Body of pancreas (tissue), 4 donors: Measurements from ENCODE around the gene SLC2A2. TPM values are rescaled to one million over a fixed set of nuclear protein-coding genes. Genes with fewer than 3 reads are reported as not detected.

Source experiments
- ATAC-seq: fragments of 150-250 bp; one replicate; pipeline ENCODE4 v1.9.1; 2016
- DNase-seq, 4 donors: peaks; one replicate each; pipeline ENCODE4 v3.0.0-alpha.2; 2019
- H3K27ac ChIP-seq, 4 donors: fragments of 200-600 bp; sonication (generic); 1 replicate in 3 of 4; 2 replicates in 1 of 4; pipeline versions ENCODE4 v1.5.1 to v1.6.1; 2016 to 2019; ENCODE audit warnings: mild to moderate bottlenecking in 1 of 4, mixed read lengths in 1 of 4, moderate library complexity in 1 of 4
- H3K27me3 ChIP-seq, 2 donors: fragments of 200-600 bp; sonication (generic); one replicate each; pipeline ENCODE4 v1.6.0; 2016; ENCODE audit warnings: mild to moderate bottlenecking in 1 of 2
- H3K36me3 ChIP-seq, 2 donors: fragments of 200-600 bp; sonication (generic); replicated peaks in 1 of 2; 2 replicates each; pipeline ENCODE4 v1.5.1; 2016; ENCODE audit warnings: low read depth in 2 of 2; ENCODE audit not compliant: insufficient read depth in 1 of 2
- H3K4me1 ChIP-seq: fragments of 200-600 bp; sonication (generic); one replicate; pipeline ENCODE4 v1.6.0; 2016
- H3K4me3 ChIP-seq, 2 donors: fragments of 200-600 bp; sonication (generic); 1 replicate in 1 of 2; 2 replicates in 1 of 2; pipeline ENCODE4 v1.5.1; 2016 to 2019
- H3K9me3 ChIP-seq, 3 donors: fragments of 200-600 bp; sonication (generic); 1 replicate in 2 of 3; 2 replicates in 1 of 3; pipeline ENCODE4 v1.5.1; 2016
- POLR2A ChIP-seq, 3 donors: fragments of 450-650 bp; IDR thresholded peaks; one replicate each; pipeline ENCODE4 v1.6.1; 2016; ENCODE audit warnings: antibody characterized with exemption in 3 of 3, mild to moderate bottlenecking in 2 of 3
- WGBS, 2 donors: methylation state at CpG; one replicate each; pipeline ENCODE4 v1.1.5; 2017; 5-methylcytosine and 5-hydroxymethylcytosine counted together
- intact Hi-C: fragments of 100-400 bp; cut with DNase I; formaldehyde crosslinking; loops from one replicate; pipeline ENCODE4 v1.15.1; 2023
- total RNA-seq, 2 donors: library from RNA; depleted of rRNA; stranded (reverse); fragments of >200 nt; gene quantifications; one replicate each; pipeline ENCODE4 v1.1.0, GENCODE V29; 2016
- TF ChIP-seq, protein P1 (sequence below), 7 experiments: fragments of 450-650 bp in 4 of 7; fragments of 200-600 bp in 3 of 7; sonication (generic) in 3 of 7; IDR thresholded peaks; one replicate each; pipeline ENCODE4 v1.5.1; 2016 to 2019; ENCODE audit warnings: antibody characterized with exemption in 7 of 7

Gene SLC2A2
- 1 to 10 TPM; 2.9 to 8.2 TPM for total RNA-seq

DNA sequence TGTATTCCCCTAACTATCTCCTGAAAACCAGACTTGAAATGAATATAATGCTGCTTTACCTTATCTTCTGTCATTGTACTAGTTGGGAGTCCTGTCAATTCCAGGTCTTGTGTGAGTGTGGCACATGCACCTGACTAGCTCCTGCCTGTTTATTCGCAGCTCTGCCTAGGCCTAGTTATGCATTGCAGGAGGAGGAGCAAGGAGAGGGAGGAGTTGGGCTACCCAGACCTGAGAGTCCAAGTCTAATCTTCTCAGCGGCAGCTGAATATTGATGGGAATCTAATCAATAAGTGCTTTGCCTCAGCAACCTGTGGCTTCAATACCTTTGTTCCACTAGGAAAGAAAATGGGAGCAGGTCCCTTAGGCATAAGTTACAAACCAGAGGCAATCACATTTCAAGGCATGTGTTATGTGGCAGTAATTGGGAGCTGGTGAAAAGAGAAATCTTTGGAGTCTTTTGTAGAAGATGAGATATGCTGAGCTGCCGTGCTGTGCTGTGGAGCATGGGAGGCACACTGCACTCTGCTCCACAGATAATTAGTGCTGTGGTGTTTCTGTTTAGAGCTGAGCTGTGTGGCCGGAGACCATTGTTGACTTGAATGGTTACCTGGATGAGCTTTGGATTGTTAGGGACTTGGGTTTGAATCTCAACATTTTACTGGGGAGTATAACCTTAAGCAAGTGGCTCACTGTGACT, at the start of gene SLC2A2:
TSS of gene SLC2A2 (minus strand) at position 124 of the 697 bp plus-strand sequence. CDS start at position 74, 50 bp downstream.
- H3K4me3 ChIP-seq, result no peak within 1 kb of the TSS
- intact Hi-C loops, result no loop called here
- H3K4me1 ChIP-seq, result peaks cover 37% of the 10 kb centered on the region
- no peak for TF ChIP-seq POLR2A (IDR thresholded peaks at IDR 0.05)
- TF ChIP-seq, protein P1, sequence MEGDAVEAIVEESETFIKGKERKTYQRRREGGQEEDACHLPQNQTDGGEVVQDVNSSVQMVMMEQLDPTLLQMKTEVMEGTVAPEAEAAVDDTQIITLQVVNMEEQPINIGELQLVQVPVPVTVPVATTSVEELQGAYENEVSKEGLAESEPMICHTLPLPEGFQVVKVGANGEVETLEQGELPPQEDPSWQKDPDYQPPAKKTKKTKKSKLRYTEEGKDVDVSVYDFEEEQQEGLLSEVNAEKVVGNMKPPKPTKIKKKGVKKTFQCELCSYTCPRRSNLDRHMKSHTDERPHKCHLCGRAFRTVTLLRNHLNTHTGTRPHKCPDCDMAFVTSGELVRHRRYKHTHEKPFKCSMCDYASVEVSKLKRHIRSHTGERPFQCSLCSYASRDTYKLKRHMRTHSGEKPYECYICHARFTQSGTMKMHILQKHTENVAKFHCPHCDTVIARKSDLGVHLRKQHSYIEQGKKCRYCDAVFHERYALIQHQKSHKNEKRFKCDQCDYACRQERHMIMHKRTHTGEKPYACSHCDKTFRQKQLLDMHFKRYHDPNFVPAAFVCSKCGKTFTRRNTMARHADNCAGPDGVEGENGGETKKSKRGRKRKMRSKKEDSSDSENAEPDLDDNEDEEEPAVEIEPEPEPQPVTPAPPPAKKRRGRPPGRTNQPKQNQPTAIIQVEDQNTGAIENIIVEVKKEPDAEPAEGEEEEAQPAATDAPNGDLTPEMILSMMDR (IDR thresholded peaks at IDR 0.05), result no peak
- 52 to 59% methylated on average over 4 of the region's 4 CpGs for WGBS, 2 donors
- peak within 1 kb of the TSS in 2 of 4 donors; percentile 16 to 54 for H3K27ac ChIP-seq
- H3K36me3 ChIP-seq, result no peaks in the 10 kb centered on the region
- ATAC-seq (no peak), DNase-seq (peak in 2 of 4 donors; percentile 25 to 30)
- H3K27me3 ChIP-seq, result no peaks in the 10 kb centered on the region
- no peaks in the 10 kb centered on the region for H3K9me3 ChIP-seq

DNA sequence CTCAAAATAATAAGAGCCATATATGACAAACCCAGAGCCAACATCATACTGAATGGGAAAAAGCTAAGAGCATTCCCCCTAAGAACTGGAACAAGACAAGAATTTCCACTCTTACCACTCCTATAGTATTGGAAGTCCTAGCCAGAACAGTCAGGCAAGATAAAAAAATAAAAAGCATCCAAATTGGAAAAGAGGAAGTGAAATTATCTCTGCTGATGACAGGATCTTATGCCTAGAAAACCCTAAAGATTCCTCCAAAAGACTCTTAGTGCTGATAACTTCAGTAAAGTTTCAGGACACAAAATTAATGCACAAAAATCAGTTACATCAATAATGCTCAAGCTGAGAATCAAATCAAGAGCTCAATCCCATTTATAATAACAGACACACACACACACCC, 45.9 kb upstream of the SLC2A2 start:
- Histone ChIP-seq H3K27me3 (no peaks in the 10 kb centered on the region), H3K27ac (no peak overlapping the region), H3K4me1 (no peaks in the 10 kb centered on the region), H3K36me3 (no peaks in the 10 kb centered on the region), H3K9me3 (no peaks in the 10 kb centered on the region), H3K4me3 (no peak overlapping the region)
- intact Hi-C loops, result no loop called here
- DNase-seq (no peak), ATAC-seq (no peak)
- TF ChIP-seq, protein P1 (IDR thresholded peaks at IDR 0.05), result no peak
- TF ChIP-seq POLR2A (IDR thresholded peaks at IDR 0.05), result no peak

DNA sequence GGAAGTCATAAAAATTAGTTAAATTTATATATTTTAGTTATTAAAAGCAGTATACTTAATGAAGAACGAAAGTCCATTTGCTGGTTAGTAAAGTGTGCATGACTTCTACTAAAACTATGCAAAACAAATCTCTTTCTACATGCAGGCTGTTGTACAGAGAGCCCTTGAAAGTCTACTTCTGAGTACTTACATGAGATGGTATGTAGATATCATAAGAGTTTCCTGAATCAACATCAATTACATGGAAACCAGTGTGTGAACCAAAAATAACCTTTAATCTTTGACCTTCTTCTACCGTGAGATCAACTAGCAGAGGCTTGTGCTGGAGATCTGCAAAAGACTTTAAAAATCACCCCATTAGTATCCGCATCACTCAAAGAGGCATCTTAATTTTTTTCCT, 42.1 kb upstream of the SLC2A2 start:
- no peaks in the 10 kb centered on the region for H3K27me3 ChIP-seq
- intact Hi-C loops, result no loop called here
- no peak overlapping the region for H3K4me3 ChIP-seq
- H3K9me3 ChIP-seq, result no peaks in the 10 kb centered on the region
- ATAC-seq (no peak), DNase-seq (no peak)
- 69 to 75% methylated on average over 3 of the region's 3 CpGs for WGBS, 2 donors
- H3K36me3 ChIP-seq, result no peaks in the 10 kb centered on the region
- H3K4me1 ChIP-seq, result no peaks in the 10 kb centered on the region
- TF ChIP-seq, protein P1 (IDR thresholded peaks at IDR 0.05), result no peak
- TF ChIP-seq POLR2A (IDR thresholded peaks at IDR 0.05), result no peak
- H3K27ac ChIP-seq, result no peak overlapping the region

DNA sequence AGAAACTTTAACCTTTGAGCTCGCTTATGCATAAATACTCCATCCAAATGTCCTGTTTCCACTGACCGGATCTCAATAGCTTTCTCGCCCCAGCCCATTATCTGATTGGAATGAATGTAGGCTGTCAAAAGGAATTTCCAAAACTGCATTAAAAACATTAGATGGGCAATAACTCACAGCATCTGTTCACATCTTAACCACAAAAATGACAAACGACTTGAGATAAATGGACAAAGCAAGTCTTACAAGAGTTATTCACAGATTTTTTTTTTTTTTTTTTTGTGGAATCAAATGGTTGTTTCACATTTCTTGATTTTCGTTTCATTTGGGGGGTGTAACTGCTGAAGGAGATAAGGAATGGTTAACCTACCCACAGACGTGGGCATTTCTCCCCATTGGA, 39.7 kb upstream of the SLC2A2 start:
- Histone ChIP-seq H3K4me3 (no peak overlapping the region), H3K27ac (no peak overlapping the region), H3K36me3 (no peaks in the 10 kb centered on the region), H3K9me3 (no peaks in the 10 kb centered on the region), H3K27me3 (no peaks in the 10 kb centered on the region), H3K4me1 (no peaks in the 10 kb centered on the region)
- 81 to 86% methylated on average over 6 of the region's 6 CpGs for WGBS, 2 donors
- TF ChIP-seq, protein P1 (IDR thresholded peaks at IDR 0.05), result no peak
- TF ChIP-seq POLR2A (IDR thresholded peaks at IDR 0.05), result no peak
- DNase-seq, result no peak
- intact Hi-C loops, result no loop called here
- ATAC-seq, result no peak

DNA sequence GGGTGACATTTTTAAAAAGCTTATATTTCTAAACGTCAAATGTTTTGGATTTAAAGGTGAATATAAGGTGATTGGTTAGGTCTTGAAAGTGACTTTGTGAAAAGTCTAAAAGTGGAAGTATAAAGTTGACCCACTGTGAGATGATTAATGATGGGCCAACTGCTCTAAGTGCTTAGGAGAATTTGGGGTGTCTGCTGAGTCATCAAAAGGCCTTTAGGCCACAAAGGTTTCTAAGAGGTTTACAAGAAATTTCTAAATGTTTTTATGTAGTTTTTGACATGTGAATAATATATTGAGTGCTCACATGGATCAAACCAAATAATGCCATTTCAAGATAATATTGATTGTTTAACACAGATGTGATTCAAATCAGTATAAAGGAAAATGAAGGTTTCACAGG, 39.2 kb upstream of the SLC2A2 start:
- no peak overlapping the region for H3K27ac ChIP-seq
- WGBS, 2 donors, result 77 to 81% methylated on average over 1 of the region's 1 CpG
- H3K4me3 ChIP-seq, result no peak overlapping the region
- H3K36me3 ChIP-seq, result no peaks in the 10 kb centered on the region
- intact Hi-C loops, result no loop called here
- no peak for TF ChIP-seq POLR2A (IDR thresholded peaks at IDR 0.05)
- TF ChIP-seq, protein P1 (IDR thresholded peaks at IDR 0.05), result no peak
- no peaks in the 10 kb centered on the region for H3K27me3 ChIP-seq
- DNase-seq (no peak), ATAC-seq (no peak)
- H3K9me3 ChIP-seq, result no peaks in the 10 kb centered on the region
- H3K4me1 ChIP-seq, result no peaks in the 10 kb centered on the region
